Activated CD8-positive, alpha-beta memory T cell treated with anti-CD3 and anti-CD28 coated beads, Interleukin-2, amount 50 U/mL, for 24 hours (primary cell): ENCODE data around the gene SSH2.
"Not testable (repeated sequence)": the region's sequence is repeated elsewhere in the genome, so short reads cannot be mapped to it uniquely, and the experiment has no call there.

Source experiments
- DNase-seq: peaks from one replicate; pipeline ENCODE4 v3.0.0-alpha.2; 2020; ENCODE audit errors: extremely low read depth

SSH2 gene

DNA sequence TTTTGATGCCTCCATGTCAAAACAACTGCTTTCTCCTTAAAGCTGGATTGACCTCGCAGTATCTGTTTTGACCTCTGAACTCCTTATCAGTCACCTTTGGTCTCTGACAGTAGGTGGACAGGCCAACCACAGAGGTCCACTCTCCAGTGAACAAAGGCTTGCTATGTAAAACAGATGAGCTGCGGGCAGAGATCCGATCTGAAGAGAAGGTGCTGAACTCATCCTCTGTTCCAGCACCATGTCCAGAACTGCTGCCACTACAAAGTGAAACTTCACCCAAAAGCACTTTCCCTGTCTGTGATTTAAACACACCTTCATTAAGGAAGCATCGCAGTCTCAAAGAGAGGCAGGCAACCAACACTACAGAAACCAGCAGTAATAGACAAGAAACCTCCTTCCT, 190.0 kb downstream of the SSH2 start:
- no peak for DNase-seq

DNA sequence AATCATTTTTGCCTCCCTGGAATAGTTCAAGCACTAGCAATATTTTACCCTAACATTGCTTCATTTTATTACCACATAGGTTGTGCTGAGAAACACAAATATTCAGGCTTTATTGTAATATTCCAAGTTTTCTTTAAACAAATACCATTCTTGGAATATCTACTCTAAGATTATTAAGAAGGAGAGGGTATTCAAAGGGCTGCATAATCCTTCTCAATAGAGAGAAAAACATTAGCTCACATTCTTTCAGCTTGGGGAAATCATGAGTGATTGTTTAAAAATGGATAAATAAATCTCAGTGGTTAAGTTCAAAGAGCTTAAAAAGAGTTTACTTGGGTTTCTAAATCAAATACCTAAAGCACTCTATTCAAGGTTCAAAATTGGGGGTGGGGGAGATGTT, 195.4 kb downstream of the SSH2 start:
- DNase-seq = no peak

GRCh38 chr17:29733166-29733565, 196.9 kb downstream of the SSH2 start:
- no peak for DNase-seq

GRCh38 chr17:29732613-29733012, 197.4 kb downstream of the SSH2 start:
- no peak for DNase-seq

GRCh38 chr17:29732209-29732608, 197.8 kb downstream of the SSH2 start:
- no peak for DNase-seq

DNA sequence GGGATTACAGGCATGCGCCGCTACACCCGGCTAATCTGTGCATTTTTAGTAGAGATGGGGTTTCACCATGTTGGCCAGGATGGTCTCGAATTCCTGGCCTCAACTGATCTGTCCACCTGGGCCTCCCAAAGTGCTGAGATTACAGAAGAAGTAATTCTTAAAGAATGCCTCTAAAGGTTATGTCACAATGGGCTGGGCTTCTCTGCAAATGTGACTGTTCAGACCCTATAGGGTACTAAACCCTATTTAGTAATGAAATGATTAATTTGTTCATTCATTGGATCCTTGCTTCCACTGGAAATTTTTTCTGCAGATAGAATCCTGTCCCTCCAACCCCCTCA, 198.5 kb downstream of the SSH2 start:
- no peak for DNase-seq

DNA sequence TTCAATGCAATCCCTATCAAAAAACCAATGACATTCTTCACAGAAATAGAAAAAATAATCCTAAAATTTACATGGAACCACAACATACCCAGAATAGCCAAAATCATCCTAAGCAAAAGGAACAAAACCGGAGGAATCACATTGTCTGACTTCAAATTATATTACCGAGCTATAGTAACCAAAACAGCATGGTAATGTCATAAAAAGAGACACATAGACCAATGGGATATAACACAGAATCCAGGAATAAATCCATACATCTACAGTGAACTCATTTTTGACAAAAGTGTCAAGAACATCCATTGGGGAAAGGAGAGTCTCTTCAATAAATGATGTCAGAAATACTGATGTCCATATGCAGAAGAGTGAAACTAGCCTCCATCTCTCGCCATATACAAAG, 201.5 kb downstream of the SSH2 start:
- no peak for DNase-seq

GRCh38 chr17:29726715-29727252, 203.2 kb downstream of the SSH2 start:
- no peak for DNase-seq

- not testable (repeated sequence) for DNase-seq
Measured at GRCh38 chr17:29725408-29725807, 204.6 kb downstream of the SSH2 start.

DNA sequence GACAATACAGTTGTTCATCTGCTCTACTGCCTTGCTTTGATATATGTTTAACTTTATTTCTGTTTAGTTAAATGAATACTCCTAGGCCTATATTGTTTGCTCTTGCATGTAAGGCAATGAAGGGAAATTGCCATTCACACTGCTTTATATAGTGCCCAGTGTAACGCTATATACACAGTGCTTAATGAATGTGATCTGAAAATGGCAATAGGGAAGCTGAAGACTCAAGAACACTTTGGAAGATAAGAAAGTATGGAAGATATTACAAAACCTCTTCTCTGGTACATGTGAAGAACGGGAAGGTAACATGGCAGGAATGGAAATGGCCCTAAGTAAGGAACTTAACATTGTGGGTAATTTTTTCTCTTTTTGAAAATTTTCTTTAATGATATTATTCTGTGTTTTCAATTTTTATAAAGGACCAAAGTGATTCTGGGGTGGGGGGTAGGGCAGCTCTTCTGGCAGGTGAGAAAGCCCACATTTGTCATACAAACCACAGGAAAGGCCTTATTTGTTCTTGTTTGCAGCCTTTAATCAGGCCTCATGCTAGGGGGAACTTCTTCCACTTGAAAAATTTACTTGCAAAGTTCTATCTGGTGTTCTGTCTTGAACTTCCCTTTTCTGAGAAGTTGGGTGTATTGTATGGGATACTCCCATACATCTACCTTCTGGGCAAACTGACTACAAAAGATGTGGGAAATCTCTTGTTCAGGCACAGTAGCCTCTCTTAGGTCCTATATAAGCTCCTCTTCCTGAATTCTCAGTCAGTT, 206.6 kb downstream of the SSH2 start:
- no peak for DNase-seq

DNA sequence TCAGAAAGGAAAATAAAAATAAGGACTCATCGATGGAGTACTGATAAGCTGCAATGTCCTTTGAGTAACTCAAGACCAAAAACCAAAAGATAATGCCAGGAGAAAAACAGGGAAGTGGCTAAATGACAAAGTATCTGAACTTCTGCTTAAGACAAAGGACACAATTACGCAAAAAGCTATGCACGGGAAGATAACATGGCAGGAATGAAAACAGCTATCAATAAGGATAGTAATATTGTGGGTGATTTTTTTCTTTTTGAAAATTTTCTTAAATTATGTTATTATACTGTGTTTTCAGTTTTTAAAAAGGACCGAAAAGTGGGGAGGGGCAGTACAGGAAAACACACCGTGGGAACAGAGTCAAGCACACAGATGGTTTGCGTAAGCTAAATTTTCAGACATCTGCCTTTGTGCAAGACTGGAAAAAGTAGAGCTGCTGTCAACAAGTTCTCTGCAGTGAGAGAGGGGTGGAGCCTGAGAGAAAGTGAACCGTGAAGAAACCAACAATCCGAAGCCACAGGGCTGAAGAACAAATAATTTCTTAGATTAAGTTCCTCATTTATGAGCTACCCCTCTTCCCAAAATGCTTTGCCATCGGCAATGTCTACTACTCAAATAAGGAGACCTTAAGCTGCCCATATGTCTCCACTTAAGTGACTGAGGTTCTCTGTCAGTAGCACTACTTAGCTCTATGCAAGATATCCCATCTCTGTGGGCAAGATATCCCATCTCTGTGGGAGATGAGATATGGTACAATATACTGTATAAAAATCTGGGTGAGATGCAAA, 207.4 kb downstream of the SSH2 start:
- DNase-seq = no peak

GRCh38 chr17:29720551-29720950, 209.5 kb downstream of the SSH2 start:
- DNase-seq = no peak

GRCh38 chr17:29719469-29719868, 210.6 kb downstream of the SSH2 start:
- no peak for DNase-seq

DNA sequence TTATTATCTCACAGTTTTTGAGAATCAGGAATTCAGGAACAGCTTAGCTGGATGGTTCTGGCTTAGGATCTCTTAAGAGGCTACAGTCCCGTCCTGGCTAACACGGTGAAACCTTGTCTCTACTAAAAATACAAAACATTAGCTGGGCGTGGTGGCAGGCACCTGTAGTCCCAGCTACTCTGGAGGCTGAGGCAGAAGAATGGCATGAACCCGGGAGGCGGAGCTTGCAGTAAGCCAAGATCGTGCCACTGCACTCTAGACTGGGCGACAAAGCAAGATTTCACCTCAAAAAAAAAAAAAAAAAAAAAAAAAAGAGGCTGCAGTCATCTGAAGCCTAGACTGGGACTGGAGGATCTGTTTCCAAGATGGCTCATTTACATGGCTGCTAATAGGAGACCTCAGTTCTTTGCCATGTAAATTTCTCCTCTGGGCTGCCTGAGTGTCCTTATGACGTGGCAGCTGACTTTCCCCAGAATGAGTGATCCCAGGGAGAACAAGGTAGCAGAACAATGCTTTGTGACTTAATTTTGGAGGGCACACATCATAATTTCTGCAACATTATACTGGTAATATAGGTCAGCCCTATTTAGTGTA, 211.5 kb downstream of the SSH2 start:
- no peak for DNase-seq

GRCh38 chr17:29717817-29718216, 212.2 kb downstream of the SSH2 start:
- no peak for DNase-seq

DNA sequence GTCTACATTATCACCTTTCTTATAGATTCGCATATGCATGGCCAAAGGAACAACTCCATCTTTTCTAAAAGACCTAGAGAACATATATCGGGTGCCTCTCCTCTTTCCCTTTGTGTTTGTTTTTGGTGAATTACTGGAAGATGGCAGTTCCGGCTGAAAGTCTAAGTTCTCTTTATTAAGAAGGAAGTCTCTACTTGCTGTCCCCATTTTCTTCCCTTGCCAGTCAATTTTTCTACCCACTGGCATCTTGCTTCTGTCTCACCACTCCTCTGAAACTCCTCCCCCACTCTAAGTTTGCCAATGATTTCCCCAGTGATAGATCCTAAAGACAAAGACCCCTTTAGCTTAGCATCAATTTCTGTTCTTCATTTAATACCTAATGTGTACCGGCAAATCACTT, 213.5 kb downstream of the SSH2 start:
- no peak for DNase-seq

DNA sequence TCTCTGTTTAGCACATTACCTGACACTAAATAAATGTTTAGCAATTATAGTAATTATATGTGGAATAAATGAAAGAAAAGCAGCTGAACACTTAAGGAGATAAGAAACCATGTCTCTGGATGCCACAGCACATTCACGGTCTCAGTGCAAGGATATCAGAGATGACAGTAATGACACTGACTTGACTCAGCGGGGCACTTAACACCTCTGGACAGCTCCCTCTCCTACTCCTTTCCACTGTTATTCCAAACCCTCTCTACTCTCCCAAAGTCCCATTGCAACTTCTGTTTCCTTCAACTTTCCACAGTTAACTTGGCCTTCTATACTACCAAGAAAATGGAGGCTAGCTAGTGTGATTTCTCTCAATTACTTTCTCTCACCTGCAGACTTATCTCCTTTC, 214.3 kb downstream of the SSH2 start:
- DNase-seq = no peak

- no peak for DNase-seq
Measured at GRCh38 chr17:29714146-29714545, 215.9 kb downstream of the SSH2 start.

DNA sequence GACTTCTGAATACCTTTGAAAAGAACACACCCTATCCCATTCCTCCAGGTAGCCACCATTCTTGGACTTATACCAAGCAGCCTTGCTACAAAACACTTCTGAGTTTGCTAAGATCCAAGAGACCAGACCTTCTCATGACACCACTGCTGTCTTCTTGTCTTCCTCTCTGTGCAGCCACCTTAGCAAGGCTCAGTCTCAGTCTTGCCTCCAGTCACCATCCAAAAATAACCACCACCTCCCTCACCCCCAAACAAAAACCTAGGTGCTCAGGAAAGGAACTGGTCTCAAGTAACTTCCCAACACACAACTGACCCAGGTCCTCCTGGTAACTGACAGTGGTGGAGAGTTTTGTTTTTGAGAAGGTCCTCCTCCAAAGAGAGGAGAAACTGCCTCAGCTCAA, 216.4 kb downstream of the SSH2 start:
- no peak for DNase-seq

GRCh38 chr17:29711588-29712385, 218.2 kb downstream of the SSH2 start:
- no peak for DNase-seq

DNA sequence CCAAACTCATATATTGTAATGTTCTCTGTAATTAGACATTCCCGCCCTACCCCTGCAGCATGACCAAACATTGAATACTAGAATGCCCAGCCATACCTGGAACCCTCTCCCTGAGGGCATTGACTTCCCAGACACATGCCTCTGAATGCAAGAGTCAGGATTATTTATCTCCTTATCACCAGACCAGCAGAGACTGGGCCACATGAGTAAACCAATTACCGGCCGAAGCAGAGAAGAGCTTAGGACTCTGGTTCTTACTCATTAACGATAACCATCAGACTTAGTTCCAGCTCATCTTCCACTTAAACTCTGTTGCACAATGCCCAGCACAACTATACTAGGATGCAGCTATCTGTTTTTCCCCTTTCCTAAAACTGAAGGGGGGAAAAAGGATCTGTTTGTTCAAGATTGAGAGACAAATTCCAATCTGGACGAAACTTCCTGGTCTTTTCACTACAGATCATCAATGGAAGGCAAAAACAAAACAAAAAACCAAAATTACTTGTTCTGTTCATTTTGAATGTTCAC, 219.1 kb downstream of the SSH2 start:
- no peak for DNase-seq

DNA sequence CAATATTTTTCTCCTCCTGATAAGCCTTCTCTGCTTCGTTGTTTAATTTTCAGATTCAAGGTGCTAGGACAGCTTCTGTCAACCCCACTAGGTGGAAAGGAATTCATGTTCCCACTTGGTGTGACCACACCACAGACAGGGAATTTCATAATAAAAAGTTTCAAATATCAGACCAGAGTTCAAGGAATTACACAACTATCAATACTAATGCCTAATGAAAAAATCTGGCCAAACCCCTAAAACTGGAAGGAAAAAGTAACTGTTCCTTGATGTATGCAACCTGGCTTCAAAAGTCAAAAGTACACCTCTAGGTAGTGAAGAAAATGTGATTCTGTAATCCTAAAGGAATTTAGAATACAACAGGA, 219.5 kb downstream of the SSH2 start:
- no peak for DNase-seq
